Kidney (tissue), 14 donors: ENCODE measurements around the gene RELT. TPM values are rescaled to one million over a fixed set of nuclear protein-coding genes. Genes with fewer than 3 reads are reported as not detected.

Experiments used
- DNase-seq, 5 donors: peaks; one replicate each; pipeline ENCODE4 v3.0.0-alpha.2; 2013 to 2020
- FAIRE-seq: peaks from 2 replicates; lab custom pipeline; 2012; peaks lifted over from hg19 to GRCh38; lab: Jason Lieb, UNC
- H3K27ac ChIP-seq, 2 donors: one replicate each; pipeline ENCODE4 v1.7.0; 2013; ENCODE audit warnings: low read depth in 2 of 2, low read length in 2 of 2, inconsistent platforms in 1 of 2
- H3K27me3 ChIP-seq: one replicate; pipeline ENCODE4 v1.7.1; 2013; ENCODE audit warnings: low read length, inconsistent platforms; ENCODE audit not compliant: control insufficient read depth, insufficient read depth
- H3K36me3 ChIP-seq, 3 donors: one replicate each; pipeline versions ENCODE4 v1.7.0 to v1.7.1; 2013; ENCODE audit warnings: low read length in 3 of 3, control low read depth in 1 of 3, inconsistent platforms in 1 of 3; ENCODE audit not compliant: insufficient read depth in 3 of 3, control insufficient read depth in 2 of 3
- H3K4me1 ChIP-seq, 3 donors: one replicate each; pipeline versions ENCODE4 v1.7.0 to v1.7.1; 2013; ENCODE audit warnings: low read length in 3 of 3, inconsistent platforms in 1 of 3, low read depth in 1 of 3; ENCODE audit not compliant: control insufficient read depth in 2 of 3, insufficient read depth in 2 of 3
- H3K4me3 ChIP-seq, 3 donors: one replicate each; pipeline versions ENCODE4 v1.7.0 to v1.8.1; 2013; ENCODE audit warnings: low read length in 3 of 3, control low read depth in 1 of 3, inconsistent platforms in 1 of 3
- H3K9ac ChIP-seq, 3 donors: one replicate each; pipeline versions ENCODE4 v1.7.0 to v1.7.1; 2013; ENCODE audit warnings: low read length in 3 of 3, control low read depth in 1 of 3, inconsistent platforms in 1 of 3
- H3K9me3 ChIP-seq, 3 donors: one replicate each; pipeline versions ENCODE4 v1.7.0 to v1.7.1; 2013; ENCODE audit warnings: low read length in 3 of 3, control low read depth in 1 of 3, inconsistent platforms in 1 of 3; ENCODE audit not compliant: control insufficient read depth in 2 of 3, insufficient read depth in 1 of 3
- intact Hi-C: fragments of 100-400 bp; cut with DNase I; formaldehyde crosslinking; loops from one replicate; pipeline ENCODE4 v1.11.1; 2022
- polyA plus RNA-seq: library from polyadenylated mRNA; stranded (reverse); fragments of 350-450 nt; fragmentation: Illumina TruSeq; extraction: RNeasy Lipid Tissue Mini Kit (QIAGEN cat#74804); gene quantifications from one replicate; pipeline ENCODE4 v1.2.3, GENCODE V29; 2014; ENCODE audit warnings: low read depth, low replicate concordance; ENCODE audit not compliant: insufficient read depth
- total RNA-seq: library from RNA; stranded (reverse); fragmentation: NEBNext Ultra II Directional; extraction: Animal tissue kit (Norgen Biotek cat#: 25700); gene quantifications from one replicate; pipeline ENCODE4 v1.2.1, GENCODE V29; 2021
- TF ChIP-seq, protein P1 (sequence below): IDR thresholded peaks from 3 replicates; pipeline ENCODE4 v1.5.1; 2012; ENCODE audit warnings: mild to moderate bottlenecking, moderate library complexity, borderline replicate concordance; ENCODE audit not compliant: insufficient read depth; ENCODE audit errors: extremely low read depth
- donor health status: control.
- donor health status: control.
- donor health status: control.
- donor health status: control.
- donor health status: control.
- donor health status: DM: yes; HTN: yes; CAD: no.
- donor health status: Normal renal cell carcinoma (clear cell type).

RELT gene
- total and polyA plus RNA-seq, 2 donors from 2014 or later: 1.0 to 8.7 TPM

DNA sequence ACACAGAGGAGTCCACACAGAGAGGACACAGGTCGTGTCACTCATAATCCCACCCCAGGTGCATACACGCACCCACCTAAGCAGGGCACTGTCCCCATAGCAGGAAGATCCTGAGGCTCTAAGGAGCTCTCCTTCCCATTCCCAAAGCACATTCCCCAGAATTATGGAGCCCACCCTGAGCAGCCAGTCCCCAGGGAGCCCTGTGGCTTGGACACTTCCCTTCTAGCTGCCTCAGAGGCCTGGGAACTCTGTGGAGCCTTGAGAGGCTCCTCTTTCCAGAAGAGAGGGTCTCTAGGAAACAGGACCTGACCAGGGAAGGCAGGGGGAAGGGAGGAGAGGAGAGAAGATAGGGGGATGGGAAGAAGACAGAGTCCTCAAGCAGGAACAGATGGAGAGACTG lies 38.4 kb upstream of the RELT start:
- no peak overlapping the region for H3K27ac ChIP-seq
- peaks cover 3 to 60% (median 46%) of the 10 kb centered on the region in 3 donors for H3K4me1 ChIP-seq
- no peak overlapping the region for H3K4me3 ChIP-seq

GRCh38 chr11:73338279-73338678 lies 37.9 kb upstream of the RELT start:
- no peak for DNase-seq
- H3K4me3 ChIP-seq: no peak overlapping the region
- H3K9me3 ChIP-seq: no peaks in the 10 kb centered on the region
- TF ChIP-seq, protein P1, sequence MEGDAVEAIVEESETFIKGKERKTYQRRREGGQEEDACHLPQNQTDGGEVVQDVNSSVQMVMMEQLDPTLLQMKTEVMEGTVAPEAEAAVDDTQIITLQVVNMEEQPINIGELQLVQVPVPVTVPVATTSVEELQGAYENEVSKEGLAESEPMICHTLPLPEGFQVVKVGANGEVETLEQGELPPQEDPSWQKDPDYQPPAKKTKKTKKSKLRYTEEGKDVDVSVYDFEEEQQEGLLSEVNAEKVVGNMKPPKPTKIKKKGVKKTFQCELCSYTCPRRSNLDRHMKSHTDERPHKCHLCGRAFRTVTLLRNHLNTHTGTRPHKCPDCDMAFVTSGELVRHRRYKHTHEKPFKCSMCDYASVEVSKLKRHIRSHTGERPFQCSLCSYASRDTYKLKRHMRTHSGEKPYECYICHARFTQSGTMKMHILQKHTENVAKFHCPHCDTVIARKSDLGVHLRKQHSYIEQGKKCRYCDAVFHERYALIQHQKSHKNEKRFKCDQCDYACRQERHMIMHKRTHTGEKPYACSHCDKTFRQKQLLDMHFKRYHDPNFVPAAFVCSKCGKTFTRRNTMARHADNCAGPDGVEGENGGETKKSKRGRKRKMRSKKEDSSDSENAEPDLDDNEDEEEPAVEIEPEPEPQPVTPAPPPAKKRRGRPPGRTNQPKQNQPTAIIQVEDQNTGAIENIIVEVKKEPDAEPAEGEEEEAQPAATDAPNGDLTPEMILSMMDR: no peak
- H3K36me3 ChIP-seq: peaks cover 0 to 3% (median 2%) of the 10 kb centered on the region in 3 donors
- no peak overlapping the region for H3K27ac ChIP-seq
- no peaks in the 10 kb centered on the region for H3K27me3 ChIP-seq
- H3K4me1 ChIP-seq: peaks cover 3 to 56% (median 42%) of the 10 kb centered on the region in 3 donors
- FAIRE-seq: no peak
- intact Hi-C loops: no loop called here
- H3K9ac ChIP-seq: no peak overlapping the region

More for the DNA sequence above, 38.4 kb upstream of the RELT start:
- H3K9ac ChIP-seq: no peak overlapping the region
- FAIRE-seq (no peak), DNase-seq (no peak)
- TF ChIP-seq, protein P1: no peak
- H3K9me3 ChIP-seq: no peaks in the 10 kb centered on the region
- intact Hi-C loops: no loop called here
- H3K36me3 ChIP-seq: peaks cover 0 to 3% (median 2%) of the 10 kb centered on the region in 3 donors
- H3K27me3 ChIP-seq: no peaks in the 10 kb centered on the region

DNA sequence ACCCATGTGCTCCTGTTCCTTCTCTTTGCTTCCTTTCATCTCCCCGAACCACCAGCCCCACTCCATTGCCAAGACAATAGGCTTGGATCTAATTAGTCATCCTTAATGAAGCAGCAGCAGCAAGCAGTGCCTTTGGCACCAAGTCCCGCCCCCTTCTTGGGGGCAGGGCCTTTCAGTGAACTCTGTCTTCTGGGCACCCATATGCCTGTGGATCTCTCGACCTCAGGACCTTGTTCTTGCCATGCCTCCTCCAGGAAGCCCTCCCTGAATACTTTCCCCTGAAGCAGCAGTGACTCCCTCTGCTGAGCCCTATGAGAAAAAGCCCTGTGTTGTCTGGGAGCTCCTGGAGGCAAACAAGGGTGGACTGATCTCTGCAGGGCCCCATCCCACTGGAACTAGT lies 36.0 kb upstream of the RELT start:
- FAIRE-seq (no peak), DNase-seq (no peak)
- Histone ChIP-seq H3K9me3 (no peaks in the 10 kb centered on the region), H3K36me3 (peaks cover 0 to 3% (median 2%) of the 10 kb centered on the region in 3 donors), H3K27ac (no peak overlapping the region), H3K4me3 (no peak overlapping the region), H3K4me1 (peaks cover under 1 to 55% (median 28%) of the 10 kb centered on the region in 3 donors), H3K9ac (no peak overlapping the region), H3K27me3 (no peaks in the 10 kb centered on the region)
- TF ChIP-seq, protein P1: no peak
- intact Hi-C loops: loop anchor here (10.0 kb wide), 1 partner anchor 55 kb away; no protein-coding TSS in a partner anchor

- Histone ChIP-seq H3K4me3 (peak overlapping the region; percentile 23 to 52 (median 41)), H3K4me1 (peaks cover 0 to 53% (median 29%) of the 10 kb centered on the region in 3 donors), H3K36me3 (peaks cover 0 to 8% (median 5%) of the 10 kb centered on the region in 3 donors), H3K9me3 (no peaks in the 10 kb centered on the region), H3K9ac (no peak overlapping the region), H3K27me3 (no peaks in the 10 kb centered on the region), H3K27ac (no peak overlapping the region)
- peak in 3 of 5 donors; percentile 36 to 70 (median 69) for DNase-seq
- no peak for FAIRE-seq
- TF ChIP-seq, protein P1: no peak
- intact Hi-C loops: loop anchor here (10.0 kb wide), 1 partner anchor 52 kb away; no protein-coding TSS in a partner anchor
Observed at GRCh38 chr11:73342633-73343032, 33.6 kb upstream of the RELT start.
